Astrocyte of the cerebellum (primary cell): Measurements from ENCODE around the gene EFL1.
"Not testable (repeated sequence)": the region's sequence is repeated elsewhere in the genome, so short reads cannot be mapped to it uniquely, and the experiment has no call there.

ENCODE experiments used
- DNase-seq: peaks from one replicate; pipeline ENCODE4 v3.0.0-alpha.2; 2011; ENCODE audit warnings: low read depth
- H3K4me3 ChIP-seq: 2 replicates; pipeline ENCODE4 v1.5.1; 2011; ENCODE audit warnings: mild to moderate bottlenecking, low read depth, low read length, moderate library complexity
- in situ Hi-C: cut with HindIII; loops from 2 replicates; pipeline ENCODE4 v1.10.0; 2017; ENCODE audit warnings: low sequenced_read_pairs
- TF ChIP-seq, protein P1 (sequence below): IDR thresholded peaks from 2 replicates; pipeline ENCODE4 v1.5.1; 2012; ENCODE audit warnings: low read length, low read depth, moderate library complexity, mild to moderate bottlenecking; ENCODE audit errors: missing control alignments

The EFL1 gene

DNA sequence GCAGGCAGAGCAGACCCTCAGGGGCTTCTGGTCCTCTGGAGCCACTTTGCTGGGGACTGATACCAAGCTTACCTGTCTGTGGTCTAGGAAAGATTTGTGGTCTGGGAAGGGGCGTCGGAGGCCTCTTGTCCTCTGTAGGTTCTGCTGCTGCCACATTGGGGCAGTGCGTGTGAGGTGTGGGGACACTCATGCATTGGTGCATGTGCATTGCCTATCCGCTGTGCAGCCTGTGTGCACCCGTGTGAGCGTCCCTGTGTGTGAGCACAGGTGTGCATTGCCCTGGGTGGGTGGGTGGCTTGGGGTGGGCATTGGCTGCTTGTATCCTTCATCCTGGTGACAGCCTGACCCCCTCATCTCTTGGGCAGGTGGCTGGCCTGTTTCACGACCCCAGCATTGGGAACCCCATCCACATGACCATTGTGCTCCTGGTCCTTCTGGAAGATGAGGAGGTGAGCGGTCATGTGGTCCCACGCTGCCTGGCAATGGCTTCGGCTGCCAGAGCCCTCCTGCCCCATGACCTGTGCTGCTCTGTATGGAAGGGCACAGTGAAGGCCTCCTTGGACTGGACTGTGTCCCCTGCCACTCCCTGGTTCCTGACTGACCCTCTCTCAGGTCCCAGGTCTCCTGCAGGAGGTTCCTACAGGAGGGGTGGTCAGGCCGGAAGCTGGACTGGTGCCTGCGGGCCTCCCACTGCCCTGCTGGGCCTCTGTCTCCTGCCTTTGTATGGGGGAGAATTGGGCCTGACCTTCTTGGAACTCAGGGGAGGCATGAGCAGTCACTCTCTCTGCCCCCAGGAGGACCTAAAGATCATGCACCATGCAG is 41.6 kb upstream of the EFL1 start:
- TF ChIP-seq, protein P1, sequence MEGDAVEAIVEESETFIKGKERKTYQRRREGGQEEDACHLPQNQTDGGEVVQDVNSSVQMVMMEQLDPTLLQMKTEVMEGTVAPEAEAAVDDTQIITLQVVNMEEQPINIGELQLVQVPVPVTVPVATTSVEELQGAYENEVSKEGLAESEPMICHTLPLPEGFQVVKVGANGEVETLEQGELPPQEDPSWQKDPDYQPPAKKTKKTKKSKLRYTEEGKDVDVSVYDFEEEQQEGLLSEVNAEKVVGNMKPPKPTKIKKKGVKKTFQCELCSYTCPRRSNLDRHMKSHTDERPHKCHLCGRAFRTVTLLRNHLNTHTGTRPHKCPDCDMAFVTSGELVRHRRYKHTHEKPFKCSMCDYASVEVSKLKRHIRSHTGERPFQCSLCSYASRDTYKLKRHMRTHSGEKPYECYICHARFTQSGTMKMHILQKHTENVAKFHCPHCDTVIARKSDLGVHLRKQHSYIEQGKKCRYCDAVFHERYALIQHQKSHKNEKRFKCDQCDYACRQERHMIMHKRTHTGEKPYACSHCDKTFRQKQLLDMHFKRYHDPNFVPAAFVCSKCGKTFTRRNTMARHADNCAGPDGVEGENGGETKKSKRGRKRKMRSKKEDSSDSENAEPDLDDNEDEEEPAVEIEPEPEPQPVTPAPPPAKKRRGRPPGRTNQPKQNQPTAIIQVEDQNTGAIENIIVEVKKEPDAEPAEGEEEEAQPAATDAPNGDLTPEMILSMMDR = no peak
- in situ Hi-C loops = no loop called here
- no peak overlapping the region for H3K4me3 ChIP-seq
- no peak for DNase-seq

DNA sequence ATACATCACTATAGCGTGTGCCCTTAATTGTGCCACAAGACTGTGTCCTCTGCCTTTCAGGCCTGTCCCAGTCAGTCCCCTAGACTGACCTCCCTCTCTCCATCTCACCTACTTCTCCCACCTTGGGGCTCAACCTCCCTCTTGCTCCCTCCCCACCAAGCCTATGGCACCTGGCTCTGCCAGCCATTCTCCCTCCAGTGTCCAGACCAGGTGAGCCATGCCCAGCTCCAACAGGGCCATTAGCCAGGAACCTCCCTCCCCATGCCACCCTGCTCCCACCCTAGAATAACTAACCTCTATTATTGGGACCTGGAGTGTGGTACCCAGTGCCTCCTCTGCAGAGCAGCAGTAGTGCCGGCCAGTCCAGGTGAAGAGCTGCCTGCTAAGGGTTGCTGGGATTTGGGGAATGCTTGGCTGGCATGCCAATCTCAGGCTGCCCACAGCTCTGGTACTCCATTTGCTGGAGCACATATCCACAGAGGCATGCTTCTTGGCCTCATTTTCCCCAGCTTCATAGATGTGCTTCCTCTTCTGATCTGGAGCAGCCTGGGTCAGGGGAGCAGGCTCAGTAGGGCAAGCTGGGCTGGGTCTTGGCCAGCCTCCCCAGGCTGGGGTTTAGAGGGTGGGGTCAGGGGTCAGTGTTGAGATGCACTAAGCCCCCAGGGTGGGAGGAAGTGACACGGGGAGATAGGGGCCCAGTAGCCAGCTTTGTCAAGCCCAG is 38.9 kb upstream of the EFL1 start:
- in situ Hi-C loops = no loop called here
- no peak overlapping the region for H3K4me3 ChIP-seq
- DNase-seq = no peak
- TF ChIP-seq, protein P1 = no peak

DNA sequence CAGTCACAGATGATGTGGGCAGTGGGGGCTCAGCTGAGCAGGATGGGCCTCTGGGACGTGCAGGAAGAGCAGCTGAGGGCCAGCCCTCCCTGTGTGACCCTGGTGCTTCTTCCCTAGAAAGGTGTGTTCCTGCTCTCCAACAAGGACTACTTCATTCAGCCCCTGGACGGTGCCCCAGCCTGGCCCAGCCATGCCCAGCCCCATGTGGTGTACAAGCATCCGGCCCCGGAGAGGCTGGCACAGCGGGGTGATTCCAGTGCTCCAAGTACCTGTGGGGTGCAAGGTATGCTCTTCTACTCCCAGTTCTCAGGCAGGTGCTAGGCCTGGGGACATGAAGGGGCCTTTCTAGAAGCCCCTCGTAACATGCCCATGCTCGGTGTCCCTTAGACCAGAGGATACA is 38.3 kb upstream of the EFL1 start:
- in situ Hi-C loops = no loop called here
- H3K4me3 ChIP-seq = no peak overlapping the region
- DNase-seq = no peak
- TF ChIP-seq, protein P1 = no peak

DNA sequence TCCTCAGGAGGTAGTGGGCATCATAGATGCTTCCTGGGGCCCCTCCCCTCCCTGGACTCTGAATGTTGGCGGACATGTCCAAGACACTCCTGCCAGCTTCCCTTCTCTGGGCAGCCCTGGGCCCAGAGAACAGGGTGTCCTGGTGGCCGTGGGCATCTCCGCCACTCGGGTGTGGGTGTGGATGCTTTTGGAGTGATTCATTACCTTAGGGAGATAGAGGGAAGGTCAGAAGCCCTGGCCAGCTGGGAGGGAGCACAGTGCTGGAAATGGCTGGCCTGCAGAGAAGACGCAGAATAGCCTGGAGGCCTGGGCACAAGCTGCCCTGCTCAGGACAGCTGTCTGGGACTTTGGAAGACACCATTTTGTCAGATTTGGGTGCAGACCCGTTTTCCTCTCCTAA is 37.8 kb upstream of the EFL1 start:
- DNase-seq, H3K4me3 ChIP-seq, in situ Hi-C loops: not testable (repeated sequence)

DNA sequence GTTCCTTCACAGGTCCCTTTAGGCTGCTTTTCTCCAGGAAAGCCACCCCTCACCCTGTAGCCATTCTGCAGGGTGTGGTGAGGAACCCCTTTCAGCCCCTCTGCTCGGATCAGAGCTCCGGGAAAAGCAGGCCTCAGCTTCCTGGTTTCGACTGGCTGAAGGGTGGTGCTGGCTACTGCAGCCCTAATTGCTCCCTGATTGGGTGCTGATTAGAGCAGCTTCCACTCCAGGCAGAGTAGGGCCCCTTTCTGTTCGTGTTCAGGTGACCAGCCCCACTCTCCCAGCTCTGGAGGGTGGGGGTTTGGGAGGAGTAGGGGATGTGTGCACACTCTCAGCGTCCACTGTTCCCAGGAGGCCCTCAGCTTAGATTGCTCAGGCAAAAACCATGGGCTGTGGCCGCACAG is 37.0 kb upstream of the EFL1 start:
- in situ Hi-C loops, H3K4me3 ChIP-seq, DNase-seq: not testable (repeated sequence)

DNA sequence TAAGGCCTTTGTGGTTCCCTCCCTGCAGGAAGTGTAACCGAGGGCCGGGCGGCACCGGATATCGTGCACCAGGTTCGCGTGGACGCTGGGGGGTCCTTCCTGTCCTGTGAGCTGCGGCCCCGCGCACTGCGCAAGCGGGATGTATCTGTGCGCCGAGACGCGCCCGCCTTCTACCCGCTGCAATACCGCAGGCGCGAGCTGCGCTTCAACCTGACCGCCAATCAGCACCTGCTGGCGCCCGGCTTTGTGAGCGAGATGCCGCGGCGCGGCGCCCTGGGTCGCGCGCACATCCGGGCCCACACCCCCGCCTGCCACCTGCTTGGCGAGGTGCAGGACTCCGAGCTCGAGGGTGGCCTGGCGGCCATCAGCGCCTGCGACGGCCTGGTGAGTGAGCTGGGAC is 36.0 kb upstream of the EFL1 start:
- H3K4me3 ChIP-seq = no peak overlapping the region
- in situ Hi-C loops = no loop called here
- TF ChIP-seq, protein P1 = no peak
- no peak for DNase-seq

DNA sequence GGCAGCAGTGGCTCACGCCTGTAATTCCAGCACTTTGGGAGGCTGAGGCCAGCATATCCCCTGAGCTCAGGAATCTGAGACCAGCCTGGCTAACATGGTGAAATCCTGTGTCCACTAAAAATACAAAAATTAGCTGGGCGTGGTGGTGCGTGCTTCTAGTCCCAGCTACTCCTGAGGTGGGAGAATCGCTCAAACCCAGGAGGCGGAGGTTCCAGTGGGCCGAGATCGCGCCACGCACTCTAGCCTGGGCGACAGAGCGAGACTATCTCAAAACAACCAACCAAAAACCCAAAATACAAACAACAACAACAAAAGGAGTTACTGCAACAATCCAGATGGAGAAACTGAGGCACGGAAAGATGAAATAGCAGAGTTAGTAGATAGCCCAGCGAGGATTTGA is 35.5 kb upstream of the EFL1 start:
- no peak overlapping the region for H3K4me3 ChIP-seq
- no peak for DNase-seq
- in situ Hi-C loops = no loop called here
- TF ChIP-seq, protein P1 = no peak
